Type B pancreatic cell (in vitro differentiated cells): Measurements from ENCODE around the gene FAM229B. TPM values are rescaled to one million over a fixed set of nuclear protein-coding genes. Genes with fewer than 3 reads are reported as not detected.
A peak's percentile ranks its signal among the peaks of the same experiment; 100 is the strongest.

Experiments
- DNase-seq: peaks from one replicate; pipeline ENCODE4 v3.0.0; 2021; ENCODE audit warnings: mixed read lengths; ENCODE audit not compliant: unreplicated experiment; ENCODE audit errors: extremely low spot score
- H3K27ac Mint-ChIP-seq: 2 replicates; pipeline ENCODE4 v1.8.0; 2021; ENCODE audit warnings: mild to moderate bottlenecking, mixed read lengths
- H3K27me3 Mint-ChIP-seq: 2 replicates; pipeline ENCODE4 v1.8.0; 2021; ENCODE audit warnings: mixed read lengths
- H3K36me3 Mint-ChIP-seq: 2 replicates; pipeline ENCODE4 v1.8.0; 2021; ENCODE audit warnings: mixed read lengths
- H3K4me1 Mint-ChIP-seq: one replicate; pipeline ENCODE4 v1.8.0; 2021; ENCODE audit warnings: mixed read lengths; ENCODE audit not compliant: unreplicated experiment
- H3K4me3 Mint-ChIP-seq: 2 replicates; pipeline ENCODE4 v1.8.0; 2021; ENCODE audit warnings: mild to moderate bottlenecking, mixed read lengths
- H3K9me3 Mint-ChIP-seq: 2 replicates; pipeline ENCODE4 v1.8.0; 2021; ENCODE audit warnings: mixed read lengths
- total RNA-seq: library from RNA; stranded (reverse); gene quantifications from 2 replicates; pipeline ENCODE4 v1.2.1, GENCODE V29; 2021; ENCODE audit warnings: low replicate concordance
- TF ChIP-seq, protein P1 (sequence below): fragments of 200-600 bp; sonication (generic); conservative IDR thresholded peaks from 2 replicates; pipeline ENCODE4 v1.5.0; 2021; ENCODE audit warnings: antibody characterized with exemption, mild to moderate bottlenecking

Gene FAM229B
- total RNA-seq, 1 donor from 2014 or later, result 29.8 TPM

- no peak overlapping the region for H3K4me3 Mint-ChIP-seq
- H3K36me3 Mint-ChIP-seq, result no peaks in the 10 kb centered on the region
- no peaks in the 10 kb centered on the region for H3K9me3 Mint-ChIP-seq
- no peaks in the 10 kb centered on the region for H3K27me3 Mint-ChIP-seq
- peaks cover 11% of the 10 kb centered on the region for H3K4me1 Mint-ChIP-seq
- DNase-seq, result no peak
- no peak overlapping the region for H3K27ac Mint-ChIP-seq
- TF ChIP-seq, protein P1, sequence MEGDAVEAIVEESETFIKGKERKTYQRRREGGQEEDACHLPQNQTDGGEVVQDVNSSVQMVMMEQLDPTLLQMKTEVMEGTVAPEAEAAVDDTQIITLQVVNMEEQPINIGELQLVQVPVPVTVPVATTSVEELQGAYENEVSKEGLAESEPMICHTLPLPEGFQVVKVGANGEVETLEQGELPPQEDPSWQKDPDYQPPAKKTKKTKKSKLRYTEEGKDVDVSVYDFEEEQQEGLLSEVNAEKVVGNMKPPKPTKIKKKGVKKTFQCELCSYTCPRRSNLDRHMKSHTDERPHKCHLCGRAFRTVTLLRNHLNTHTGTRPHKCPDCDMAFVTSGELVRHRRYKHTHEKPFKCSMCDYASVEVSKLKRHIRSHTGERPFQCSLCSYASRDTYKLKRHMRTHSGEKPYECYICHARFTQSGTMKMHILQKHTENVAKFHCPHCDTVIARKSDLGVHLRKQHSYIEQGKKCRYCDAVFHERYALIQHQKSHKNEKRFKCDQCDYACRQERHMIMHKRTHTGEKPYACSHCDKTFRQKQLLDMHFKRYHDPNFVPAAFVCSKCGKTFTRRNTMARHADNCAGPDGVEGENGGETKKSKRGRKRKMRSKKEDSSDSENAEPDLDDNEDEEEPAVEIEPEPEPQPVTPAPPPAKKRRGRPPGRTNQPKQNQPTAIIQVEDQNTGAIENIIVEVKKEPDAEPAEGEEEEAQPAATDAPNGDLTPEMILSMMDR, result no peak
These were observed 56.9 kb downstream of the FAM229B start for GRCh38 chr6:112144145-112144926.

DNA sequence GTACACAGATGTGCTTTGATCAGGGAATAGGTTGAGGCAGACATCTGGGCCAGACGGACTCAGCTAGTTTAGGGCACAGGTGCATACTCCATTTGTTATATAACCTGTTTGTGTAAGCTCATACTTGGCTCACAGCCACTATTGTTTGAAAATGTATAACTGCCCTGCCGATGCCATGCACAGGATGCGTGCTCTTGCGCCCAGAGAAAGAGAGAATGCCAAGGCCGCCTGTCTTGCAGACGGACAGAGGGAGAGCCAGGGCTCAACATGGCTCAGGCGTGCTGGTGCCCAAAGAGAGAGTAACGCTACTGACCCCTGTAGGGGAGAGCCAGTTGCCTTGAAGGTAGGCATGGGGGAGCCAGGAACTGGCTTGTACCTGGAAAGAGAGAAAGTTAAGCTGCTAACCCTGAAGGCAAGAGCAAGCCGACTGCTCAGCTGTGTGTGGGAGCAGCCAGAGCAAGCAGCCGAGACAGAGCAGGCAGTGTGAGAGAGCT is 57.7 kb downstream of the FAM229B start:
- no peak overlapping the region for H3K4me3 Mint-ChIP-seq
- DNase-seq, result no peak
- TF ChIP-seq, protein P1, result no peak
- H3K27me3 Mint-ChIP-seq, result no peaks in the 10 kb centered on the region
- no peak overlapping the region for H3K27ac Mint-ChIP-seq
- no peaks in the 10 kb centered on the region for H3K36me3 Mint-ChIP-seq
- H3K9me3 Mint-ChIP-seq, result no peaks in the 10 kb centered on the region
- H3K4me1 Mint-ChIP-seq, result peaks cover 18% of the 10 kb centered on the region

GRCh38 chr6:112148103-112148502 is 60.7 kb downstream of the FAM229B start:
- Mint-ChIP-seq H3K9me3 (no peaks in the 10 kb centered on the region), H3K36me3 (no peaks in the 10 kb centered on the region), H3K27ac (no peak overlapping the region), H3K4me1 (peaks cover 22% of the 10 kb centered on the region), H3K27me3 (no peaks in the 10 kb centered on the region), H3K4me3 (no peak overlapping the region)
- DNase-seq, result no peak
- TF ChIP-seq, protein P1, result no peak

DNA sequence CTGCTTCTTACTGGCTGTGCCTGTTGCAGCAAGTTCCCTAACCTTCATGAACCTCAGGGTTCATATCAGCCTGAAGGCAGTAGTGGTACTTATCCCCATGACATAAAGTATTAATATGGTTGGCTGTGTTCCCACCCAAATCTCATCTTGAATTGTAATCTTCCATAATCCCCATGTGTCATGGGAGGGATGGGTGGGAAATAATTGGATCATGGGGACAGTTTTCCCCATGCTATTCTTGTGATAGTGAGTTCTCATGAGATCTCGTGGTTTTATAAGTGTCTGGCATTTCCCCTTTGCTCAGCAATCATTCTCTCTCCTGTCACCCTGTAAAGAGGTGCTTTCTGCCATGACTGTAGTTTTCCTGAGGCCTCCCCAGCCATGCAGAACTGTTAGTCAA is 61.8 kb downstream of the FAM229B start:
- Mint-ChIP-seq H3K27ac (peak overlapping the region; percentile 9), H3K4me1 (peaks cover 18% of the 10 kb centered on the region), H3K27me3 (no peaks in the 10 kb centered on the region), H3K9me3 (no peaks in the 10 kb centered on the region), H3K4me3 (no peak overlapping the region), H3K36me3 (no peaks in the 10 kb centered on the region)
- no peak for DNase-seq
- TF ChIP-seq, protein P1, result no peak

DNA sequence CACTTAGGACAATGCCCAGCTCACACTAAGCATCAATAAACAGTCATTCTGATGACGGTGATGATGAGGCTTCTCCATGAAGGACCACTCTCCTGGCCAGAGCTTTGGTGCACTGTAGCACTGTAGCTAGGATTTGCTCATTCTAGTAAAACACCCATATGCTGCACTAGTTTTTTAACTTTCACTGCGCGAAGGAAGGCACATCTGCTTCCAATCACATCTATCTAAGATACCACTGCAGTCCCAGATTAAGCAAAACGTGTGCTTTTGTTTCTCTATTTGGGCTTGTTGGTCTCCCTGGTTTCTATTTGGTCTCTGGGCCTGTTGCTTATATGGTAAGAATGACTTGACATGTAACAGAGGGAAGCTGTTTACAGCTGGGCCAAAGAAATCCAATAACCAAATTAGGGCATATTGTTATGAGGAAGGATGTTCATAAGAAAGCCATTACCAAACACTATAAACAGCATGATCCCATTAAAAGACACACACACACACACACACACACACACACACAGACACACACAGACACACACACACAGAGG is 62.4 kb downstream of the FAM229B start:
- Mint-ChIP-seq H3K9me3 (no peaks in the 10 kb centered on the region), H3K4me3 (no peak overlapping the region), H3K36me3 (no peaks in the 10 kb centered on the region), H3K27ac (peak overlapping the region; percentile 9), H3K27me3 (no peaks in the 10 kb centered on the region), H3K4me1 (peaks cover 17% of the 10 kb centered on the region)
- TF ChIP-seq, protein P1, result no peak
- no peak for DNase-seq
